HG03159 (cell line): ENCODE results near the gene RBFA.
"Not testable (repeated sequence)": the region's sequence is repeated elsewhere in the genome, so short reads cannot be mapped to it uniquely, and the experiment has no call there.

ENCODE experiments used
- ATAC-seq: cut with Tn5 transposase; IDR thresholded peaks from one replicate; pipeline ENCODE4 v1.9.1; 2021; ENCODE audit warnings: mild to moderate bottlenecking, moderate library complexity; ENCODE audit not compliant: unreplicated experiment

RBFA gene, protein sequence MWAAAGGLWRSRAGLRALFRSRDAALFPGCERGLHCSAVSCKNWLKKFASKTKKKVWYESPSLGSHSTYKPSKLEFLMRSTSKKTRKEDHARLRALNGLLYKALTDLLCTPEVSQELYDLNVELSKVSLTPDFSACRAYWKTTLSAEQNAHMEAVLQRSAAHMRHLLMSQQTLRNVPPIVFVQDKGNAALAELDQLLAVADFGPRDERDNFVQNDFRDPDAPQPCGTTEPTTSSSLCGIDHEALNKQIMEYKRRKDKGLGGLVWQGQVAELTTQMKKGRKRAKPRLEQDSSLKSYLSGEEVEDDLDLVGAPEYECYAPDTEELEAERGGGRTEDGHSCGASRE

DNA sequence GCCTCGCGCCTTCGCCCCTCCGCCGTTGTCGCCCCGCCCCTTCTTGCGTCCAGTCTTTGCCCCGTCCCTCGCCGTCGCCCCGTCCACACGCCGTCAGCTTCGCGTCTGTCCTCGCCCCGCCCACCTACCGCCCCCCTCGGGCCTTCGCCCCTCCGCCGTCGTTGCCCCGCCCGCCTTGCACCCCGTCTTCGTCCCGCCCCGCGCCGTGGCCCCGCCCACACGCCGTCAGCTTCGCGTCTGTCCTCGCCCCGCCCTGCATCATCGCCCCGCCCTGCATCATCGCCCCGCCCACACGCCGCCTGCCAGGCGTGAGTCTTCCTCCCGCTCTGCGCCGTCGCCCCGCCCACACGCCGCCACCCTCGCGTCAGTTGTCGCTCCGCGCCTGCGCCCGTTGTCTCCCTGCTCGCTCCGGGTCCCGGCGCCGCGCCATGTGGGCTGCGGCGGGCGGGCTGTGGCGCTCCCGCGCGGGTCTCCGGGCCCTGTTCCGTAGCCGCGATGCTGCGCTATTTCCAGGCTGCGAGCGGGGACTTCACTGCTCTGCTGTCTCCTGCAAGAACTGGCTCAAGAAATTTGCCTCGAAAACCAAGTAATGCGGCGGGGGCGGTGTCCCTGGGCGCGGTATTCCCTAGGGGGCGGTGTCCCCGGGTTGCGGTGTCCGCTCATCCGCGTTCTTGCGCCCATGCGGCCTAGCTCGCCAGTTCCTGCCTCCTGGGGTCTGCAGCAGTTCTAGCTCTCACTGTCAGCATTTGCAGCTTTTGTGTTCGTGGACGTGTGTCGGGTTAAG, at the start of gene RBFA:
Gene RBFA, plus strand, starts transcription at position 367 of the 784 bp plus-strand sequence. Its CDS starts 62 bp downstream, at position 429.
- ATAC-seq = peak; percentile 72

DNA sequence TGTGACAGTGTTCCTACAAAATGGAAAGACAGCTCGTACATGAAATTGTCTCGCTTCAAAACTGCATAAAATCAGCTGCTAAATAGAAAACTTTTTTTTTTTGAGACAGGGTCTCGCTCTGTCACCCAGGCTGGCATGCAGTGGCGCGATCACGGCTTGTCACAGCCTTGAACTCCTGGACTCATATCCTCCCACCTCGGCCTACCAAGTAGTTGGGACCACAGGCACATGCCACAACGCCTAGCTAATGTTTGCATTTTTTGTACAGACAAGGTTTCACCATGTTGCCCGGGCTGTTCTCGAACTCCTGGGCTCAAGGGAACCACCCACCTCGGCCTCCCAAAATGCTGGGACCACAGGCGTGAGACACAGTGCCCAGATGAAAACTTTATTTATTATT, 49.1 kb upstream of the RBFA start:
- no peak for ATAC-seq

DNA sequence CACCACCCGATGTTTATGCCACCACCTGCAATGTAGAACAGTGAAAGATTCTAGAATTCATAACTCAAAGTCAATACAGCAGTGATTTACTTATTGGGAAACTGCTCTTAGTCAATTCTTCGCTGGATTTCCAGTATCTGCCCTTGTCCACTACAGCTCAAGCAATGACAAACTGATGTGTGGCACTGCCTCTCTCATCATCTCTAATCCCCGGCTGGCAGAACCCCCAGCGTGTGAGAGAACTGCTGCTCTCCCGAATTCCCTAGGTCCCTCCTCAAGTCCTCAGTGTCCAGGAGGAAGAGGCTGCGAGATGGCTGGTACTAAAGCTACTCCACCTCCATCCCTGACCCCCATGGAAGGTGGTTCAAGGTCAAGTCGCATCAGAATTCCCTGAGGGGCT, 47.5 kb upstream of the RBFA start:
- ATAC-seq = no peak

DNA sequence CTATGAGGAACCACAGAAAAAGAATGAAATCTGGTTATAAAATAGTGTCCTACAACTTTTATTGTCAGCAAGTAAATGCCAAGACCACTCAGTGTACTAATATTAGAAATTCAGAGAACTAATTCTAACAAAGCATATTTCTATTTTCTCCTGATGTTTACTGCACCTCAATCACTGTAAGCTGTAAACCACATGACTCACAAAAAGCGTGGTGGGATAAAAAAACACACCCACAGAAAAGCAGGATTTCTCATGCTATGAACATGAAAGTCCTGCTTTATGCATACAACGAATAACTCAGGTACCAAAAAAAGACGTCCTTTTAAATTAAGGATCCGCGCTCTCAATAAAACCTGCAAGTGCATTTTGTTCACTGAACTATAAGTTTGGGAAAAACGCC, 46.7 kb upstream of the RBFA start:
- ATAC-seq = no peak

DNA sequence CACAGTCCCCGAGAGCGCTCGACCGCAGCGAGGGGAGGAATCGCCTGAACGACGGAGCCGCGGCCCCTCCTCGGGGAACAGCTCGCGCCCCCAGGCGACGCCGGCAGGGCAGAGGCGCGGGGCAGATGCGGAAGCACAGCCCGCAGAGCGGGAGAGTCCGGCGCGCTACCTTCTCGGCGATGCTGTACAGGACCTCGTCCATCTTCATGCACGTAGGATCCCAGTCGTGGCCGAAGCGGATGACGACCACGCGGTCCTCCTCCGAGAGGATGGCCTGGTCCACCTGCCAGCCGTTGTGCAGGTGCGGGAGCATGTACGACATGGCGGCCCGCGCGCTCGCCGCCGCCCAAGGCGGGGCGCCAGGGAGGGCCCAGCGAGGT, 46.2 kb upstream of the RBFA start:
- peak; percentile 66 for ATAC-seq

DNA sequence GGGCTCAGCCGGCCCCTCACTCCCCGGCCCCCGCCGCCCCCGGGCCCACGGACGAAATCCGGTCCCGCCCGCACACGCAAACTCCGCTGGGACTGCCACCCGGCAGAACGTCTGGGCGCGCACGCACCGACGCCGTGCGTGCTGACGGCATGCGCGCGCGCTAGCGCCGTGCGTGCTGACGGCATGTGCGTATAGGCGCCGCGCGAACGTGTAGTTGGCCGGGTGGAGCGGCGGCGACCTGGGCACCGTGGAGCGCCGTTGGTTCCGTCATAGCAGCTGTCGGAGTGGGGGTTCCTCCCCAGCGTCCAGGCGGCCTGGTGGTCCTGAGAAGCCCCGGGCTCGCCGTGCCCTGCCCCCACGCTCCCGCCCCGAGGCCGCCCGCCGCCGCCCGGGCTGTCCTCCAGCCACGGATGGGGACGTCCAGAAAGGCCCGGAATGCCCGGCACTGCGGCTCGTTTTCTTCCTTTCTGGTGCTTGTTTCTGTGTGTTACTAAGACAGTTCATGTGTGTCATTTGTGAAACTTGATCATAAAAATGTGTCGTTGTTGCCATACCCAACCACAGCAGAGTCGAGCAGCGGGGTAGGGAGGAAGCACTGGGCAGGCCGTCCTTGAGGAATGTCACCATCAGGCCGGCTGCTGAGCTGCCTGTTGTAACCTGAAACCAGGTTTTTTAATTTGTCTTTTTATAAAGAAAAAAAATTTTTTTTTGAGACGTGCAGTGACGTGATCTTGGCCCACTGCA, 45.6 kb upstream of the RBFA start, which contains the start of gene TXNL4A:
Gene TXNL4A, minus strand, starts transcription at position 113 of the 744 bp plus-strand sequence. CDS start 171 bp downstream, outside the sequence.
- peak; percentile 96 for ATAC-seq

DNA sequence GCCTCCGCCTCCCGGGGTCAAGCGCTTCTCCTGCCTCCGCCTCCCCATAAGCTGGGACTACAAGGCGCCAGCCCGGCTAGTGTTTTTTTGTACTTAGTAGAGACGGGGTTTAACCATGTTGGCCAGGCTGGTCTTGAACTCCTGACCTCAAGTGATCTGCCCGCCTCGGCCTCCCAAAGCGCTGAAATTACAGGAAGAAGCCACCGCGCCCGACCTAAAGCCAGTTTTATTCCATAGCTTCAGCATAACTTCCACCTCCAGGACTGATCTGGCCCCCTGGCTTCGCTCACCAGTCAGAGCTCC, 45.1 kb upstream of the RBFA start:
- no peak for ATAC-seq

DNA sequence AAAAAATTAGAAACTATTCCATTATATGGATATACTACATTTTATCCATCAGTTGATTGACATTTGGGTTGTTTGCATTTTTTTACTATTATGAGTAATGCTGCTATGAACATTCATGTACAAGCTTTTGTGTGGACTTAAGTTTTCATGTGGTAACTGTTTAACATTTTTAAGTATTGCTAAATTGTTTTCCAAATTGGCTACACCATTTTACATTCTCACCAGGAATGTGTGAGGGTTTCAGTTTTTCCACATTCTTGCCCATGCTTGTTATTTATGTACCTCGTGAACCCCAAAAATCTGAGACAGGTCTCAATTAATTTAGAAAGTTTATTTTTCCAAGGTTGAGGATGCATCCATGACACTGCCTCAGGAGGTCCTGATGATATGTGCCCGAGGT, 42.7 kb upstream of the RBFA start:
- no peak for ATAC-seq

DNA sequence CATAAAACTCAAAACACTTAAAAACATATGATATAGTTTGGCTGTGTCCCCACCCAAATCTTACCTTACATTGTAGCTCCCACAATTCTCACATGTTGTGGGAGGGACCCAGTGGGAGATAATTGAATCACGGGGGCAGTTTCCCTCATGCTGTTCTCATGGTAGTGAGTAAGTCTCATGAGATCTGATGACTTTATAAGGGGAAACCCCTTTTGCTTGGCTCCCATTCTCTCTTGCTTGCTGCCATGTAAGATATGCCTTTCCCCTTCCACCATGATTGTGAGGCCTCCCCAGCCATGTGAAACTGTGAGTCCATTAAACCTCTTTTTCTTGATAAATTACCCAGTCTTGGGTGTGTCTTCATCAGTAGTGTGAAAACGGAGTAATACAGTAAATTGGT, 34.5 kb upstream of the RBFA start:
- ATAC-seq = not testable (repeated sequence)

DNA sequence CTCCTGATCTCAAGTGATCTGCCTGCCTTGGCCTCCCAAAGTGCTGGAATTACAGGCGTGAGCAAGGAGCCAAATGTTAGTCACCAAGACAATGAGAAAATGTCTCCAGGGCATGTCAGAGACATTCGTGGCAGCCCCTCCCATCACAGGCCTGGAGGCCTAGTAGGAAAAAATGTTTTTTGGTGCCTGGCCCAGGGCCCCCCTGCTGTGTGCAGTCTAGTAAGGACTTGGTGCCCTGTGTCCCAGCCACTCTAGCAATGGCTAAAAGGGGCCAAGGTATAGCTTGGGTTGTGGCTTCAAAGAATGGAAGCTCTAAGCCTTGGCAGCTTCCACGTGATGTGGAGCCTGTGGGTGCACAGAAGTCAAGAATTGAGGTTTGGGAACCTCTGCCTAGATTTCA, 33.4 kb upstream of the RBFA start:
- no peak for ATAC-seq

DNA sequence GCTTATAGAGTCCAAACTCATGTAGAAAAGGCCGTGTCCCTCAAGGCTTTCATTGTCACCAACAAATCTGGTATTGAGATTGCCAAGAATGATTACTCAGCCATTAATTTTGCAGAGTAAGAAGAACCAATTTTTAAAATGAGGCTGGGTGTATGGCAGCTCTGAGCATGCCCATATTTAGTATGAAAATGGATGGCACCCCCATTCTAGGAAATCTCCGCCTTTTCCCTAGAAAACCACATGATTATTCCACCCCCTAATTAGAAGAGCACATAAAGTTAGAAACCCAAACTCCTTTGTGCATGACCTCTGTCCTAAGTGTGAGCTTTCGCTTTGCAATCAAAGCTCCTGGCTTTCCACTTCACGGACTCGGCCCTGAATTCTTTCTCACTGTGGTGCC, 31.8 kb upstream of the RBFA start:
- no peak for ATAC-seq

DNA sequence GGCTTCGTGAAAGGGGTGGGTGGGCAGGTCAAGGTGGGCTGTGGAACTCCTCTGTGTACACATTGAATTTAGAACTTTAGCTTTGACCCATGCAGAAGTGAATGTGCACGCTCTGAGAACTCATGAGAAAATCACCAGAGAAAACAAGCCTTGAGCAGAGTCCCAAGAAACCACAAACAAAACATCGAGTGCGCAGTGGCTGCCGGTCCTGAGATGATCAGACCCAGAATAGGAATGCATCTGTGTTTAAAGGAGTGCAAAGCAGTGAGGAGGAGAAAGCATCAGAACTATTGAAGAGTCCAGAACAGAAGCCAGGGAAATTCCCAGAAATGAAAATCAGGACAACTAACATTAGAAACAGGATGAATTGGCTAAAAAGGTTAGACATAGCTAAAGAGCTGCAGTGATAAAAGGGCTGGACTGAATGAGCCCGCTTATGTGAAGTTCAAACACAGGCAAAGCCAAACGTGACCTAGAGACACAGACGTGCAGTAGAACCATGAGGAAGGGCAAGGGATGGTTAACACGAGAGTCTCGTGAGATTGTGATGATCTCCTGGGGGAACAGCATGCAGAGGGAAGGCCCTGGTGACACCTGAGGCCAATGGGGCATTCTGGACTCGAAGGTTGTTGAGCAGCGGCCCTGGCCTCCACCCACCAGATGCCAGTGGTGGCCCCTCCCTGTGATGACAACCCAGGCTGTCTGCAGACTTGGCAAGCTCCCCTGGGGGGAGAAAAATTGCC, 29.5 kb upstream of the RBFA start:
- no peak for ATAC-seq

DNA sequence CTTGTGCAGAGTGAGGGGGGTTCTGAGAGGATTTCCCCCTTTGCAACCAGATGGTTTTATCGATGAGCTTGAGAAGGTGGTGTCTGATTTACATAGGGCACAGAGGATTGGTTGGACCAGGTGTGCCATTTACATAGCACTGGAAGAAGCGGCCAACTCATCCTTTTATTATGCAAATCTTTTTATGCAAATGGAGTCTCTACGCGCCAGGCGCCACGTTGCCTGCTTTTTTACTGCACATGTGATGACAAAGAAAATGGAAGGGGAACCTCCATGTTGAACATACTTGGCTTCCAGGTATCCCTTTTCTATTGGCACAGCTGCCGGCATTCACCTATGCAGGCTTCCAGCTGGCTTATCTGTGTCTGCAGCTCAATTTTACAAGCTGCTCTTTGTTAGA, 27.5 kb upstream of the RBFA start:
- no peak for ATAC-seq

DNA sequence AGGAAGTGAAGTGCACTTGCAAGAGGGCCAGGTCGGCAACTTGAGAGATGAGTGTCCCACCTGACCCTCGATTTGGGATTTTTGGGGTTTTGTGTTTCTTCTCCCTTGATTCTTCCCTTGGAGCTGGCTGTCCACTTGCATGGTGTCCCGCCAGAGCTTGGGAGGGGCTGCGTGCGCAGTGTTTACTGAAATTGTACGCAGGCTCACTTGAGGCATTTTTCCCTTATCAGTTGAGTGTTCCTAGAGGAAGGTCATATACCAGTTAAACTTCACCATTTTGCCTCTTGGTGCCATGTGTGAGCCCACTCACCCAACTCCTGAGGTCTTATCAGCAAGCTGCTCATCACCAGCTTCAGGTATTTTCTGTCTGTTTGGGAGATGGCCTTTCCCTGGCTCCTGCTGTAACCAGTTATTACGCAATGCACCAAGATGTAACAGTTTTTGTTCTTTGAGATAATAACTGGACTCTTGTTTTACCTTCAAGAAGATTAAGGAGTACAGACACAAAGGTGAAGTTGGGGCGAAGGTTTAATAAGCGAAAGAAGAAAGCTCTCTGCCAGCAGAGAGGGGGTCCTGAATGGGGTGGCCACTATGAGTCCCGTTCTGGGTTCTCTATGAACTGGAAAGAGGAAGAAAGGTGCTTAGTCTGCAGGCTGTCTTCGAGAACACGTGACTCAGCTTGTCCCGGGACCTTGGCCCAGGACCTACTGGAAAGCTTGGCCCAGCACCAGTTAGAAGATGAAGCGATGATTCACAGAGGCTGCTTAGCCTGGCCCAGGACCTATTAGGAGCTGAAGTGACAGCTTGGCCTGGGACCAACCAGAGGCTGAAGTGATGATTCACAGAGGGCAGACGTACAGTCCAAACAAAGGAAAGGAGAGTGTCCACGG, 24.3 kb upstream of the RBFA start:
- no peak for ATAC-seq

DNA sequence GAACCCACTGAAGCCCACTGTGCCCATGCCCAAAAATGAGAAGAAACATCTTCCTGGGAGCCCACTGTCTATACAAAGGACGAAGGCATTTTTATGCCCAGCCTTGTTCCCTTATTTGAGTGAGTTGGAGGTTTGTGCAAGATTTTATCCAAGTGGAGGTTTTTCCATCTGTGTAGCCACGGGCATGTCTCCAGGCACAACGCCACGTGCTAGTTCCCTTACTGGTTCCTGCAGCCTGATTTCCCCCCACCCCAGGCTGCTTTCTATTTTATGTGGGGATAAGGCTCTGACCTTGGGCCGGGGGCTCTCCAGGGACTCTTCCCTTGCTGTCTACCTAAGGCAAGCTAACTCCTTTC, 23.7 kb upstream of the RBFA start:
- ATAC-seq = no peak

DNA sequence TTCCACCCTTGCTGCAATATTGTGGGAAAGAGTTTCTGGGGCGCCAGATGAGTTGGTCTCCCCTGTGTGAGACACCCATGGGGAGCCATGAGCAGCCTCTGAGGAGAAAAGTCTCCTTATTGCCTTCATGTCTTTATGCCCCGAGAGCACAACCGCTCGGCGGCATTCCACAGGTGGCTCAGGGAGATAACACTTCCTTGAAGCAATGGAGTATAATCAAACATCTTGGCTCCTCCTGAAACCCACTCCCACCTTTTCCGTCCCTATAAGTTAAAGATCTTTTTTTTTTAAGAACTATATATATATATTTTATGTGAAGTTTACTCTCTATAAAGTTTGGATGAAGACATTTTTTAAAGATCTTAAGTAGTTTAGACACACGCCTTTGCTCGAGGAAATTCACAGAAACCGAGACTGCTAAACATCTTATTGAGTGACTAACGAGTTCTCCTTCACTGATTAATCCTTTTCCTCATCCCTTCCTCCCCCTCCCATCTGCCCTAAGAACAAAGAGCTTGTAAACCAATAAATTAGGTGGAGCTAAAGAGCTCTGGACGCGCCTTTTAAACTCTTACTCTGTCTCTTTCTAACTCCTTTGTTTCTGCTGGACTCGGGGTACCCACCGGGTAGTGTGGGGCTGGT, 22.6 kb upstream of the RBFA start:
- not testable (repeated sequence) for ATAC-seq

DNA sequence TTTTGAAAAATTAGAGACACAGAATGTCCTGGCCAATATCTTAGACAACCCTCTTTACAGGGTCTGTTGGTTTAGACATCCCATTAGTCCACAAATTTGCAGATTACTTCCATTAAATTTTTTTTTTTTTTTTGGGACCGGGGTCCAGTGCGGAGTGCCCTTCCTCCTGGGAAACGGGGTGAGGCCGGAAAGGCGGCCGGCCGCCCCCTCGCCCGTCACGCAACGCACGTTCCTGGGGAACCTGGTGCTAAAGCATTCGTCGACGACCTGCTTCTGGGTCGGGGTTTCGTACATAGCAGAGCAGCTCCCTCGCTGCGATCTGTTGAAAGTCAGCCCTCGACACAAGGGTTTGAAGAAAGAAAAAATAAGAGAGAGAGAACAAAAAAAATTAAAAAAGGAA, 21.5 kb upstream of the RBFA start:
- no peak for ATAC-seq

DNA sequence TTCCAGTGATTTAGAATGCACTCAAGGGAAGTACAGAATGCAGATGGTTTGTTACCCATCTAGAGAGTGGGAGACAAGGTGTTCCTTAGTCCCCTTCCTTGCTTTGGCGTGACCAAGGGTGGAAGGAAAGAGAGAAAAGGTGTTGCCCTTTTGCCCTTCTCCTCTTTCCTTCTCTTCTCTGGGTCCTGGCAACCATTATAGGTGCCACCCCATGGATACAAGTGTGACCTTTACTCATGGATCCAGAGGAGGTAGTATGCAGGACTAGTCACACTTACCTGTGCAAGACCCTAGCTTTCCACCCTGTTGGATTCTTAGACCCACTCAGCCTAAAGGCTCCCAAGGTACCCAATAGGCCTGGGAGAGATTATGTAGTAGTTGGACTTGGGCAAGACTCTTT, 11.6 kb upstream of the RBFA start:
- ATAC-seq = no peak

DNA sequence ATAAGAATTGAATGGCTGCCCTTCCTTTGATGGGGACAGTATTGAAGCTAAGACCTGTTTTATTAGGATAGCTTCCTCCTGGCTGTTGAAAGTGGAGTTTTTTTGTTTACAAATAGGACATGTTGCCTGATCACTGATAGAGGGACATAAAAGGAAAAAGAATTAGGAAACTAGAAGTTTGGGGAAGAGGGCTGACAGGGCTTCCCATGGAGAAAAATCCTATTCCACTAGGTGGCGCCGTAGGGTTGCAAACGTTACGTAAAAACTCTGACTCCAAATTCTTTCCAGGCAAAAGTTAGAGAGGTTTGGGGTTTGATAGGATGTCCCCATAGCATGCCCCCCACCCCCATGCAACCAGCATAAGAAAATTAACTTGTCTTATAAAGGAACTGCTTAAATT, 11.1 kb upstream of the RBFA start:
- ATAC-seq = no peak

DNA sequence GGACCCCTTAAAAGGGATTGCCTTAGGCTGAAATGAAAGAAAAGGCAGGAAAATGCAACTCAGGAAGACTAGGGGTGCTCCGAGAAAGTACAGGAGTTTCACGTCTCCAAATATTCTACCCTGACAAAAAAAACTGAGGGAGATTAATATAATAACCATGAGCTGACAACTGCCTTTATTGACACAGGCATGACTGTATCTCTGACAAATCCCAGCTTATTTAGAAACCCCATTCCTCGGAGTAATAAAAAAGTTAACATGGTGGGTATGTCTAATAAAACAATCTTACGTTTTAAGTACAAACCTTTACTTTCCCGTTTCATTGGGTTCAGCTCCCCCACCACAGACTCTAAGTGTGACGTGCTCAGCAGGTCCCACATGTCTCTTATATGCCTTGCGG, 7.9 kb upstream of the RBFA start:
- no peak for ATAC-seq
